DLD1 (cell line): ENCODE results near the gene C1orf21.
"Not testable (repeated sequence)": the region's sequence is repeated elsewhere in the genome, so short reads cannot be mapped to it uniquely, and the experiment has no call there.

ENCODE experiments used
- in situ Hi-C: cut with HindIII; loops from 2 replicates; pipeline ENCODE4 v1.10.0; 2017; ENCODE audit warnings: low sequenced_read_pairs

The C1orf21 gene

GRCh38 chr1:184386312-184387068, at the start of gene C1orf21:
TSS of gene C1orf21 (plus strand) at chr1:184387029. CDS start at chr1:184477510, 90,481 bp downstream.
- in situ Hi-C loops, result no loop called here

GRCh38 chr1:184337865-184338264, 49.0 kb upstream of the C1orf21 start:
- in situ Hi-C loops, result not testable (repeated sequence)

GRCh38 chr1:184340984-184341383, 45.8 kb upstream of the C1orf21 start:
- in situ Hi-C loops, result no loop called here

- in situ Hi-C loops, result no loop called here
Observed at GRCh38 chr1:184350573-184350972, 36.3 kb upstream of the C1orf21 start.

GRCh38 chr1:184351416-184351975, 35.3 kb upstream of the C1orf21 start:
- in situ Hi-C loops, result no loop called here

- in situ Hi-C loops, result no loop called here
Observed at GRCh38 chr1:184352776-184353175, 34.1 kb upstream of the C1orf21 start.

GRCh38 chr1:184354719-184355118, 32.1 kb upstream of the C1orf21 start:
- in situ Hi-C loops, result no loop called here

GRCh38 chr1:184356891-184357290, 29.9 kb upstream of the C1orf21 start:
- in situ Hi-C loops, result no loop called here

- in situ Hi-C loops, result no loop called here
Observed at GRCh38 chr1:184358256-184358655, 28.6 kb upstream of the C1orf21 start.

GRCh38 chr1:184359909-184360308, 26.9 kb upstream of the C1orf21 start:
- in situ Hi-C loops, result no loop called here

GRCh38 chr1:184362876-184363275, 24.0 kb upstream of the C1orf21 start:
- in situ Hi-C loops, result no loop called here

- in situ Hi-C loops, result no loop called here
Observed at GRCh38 chr1:184365699-184366098, 21.1 kb upstream of the C1orf21 start.

GRCh38 chr1:184366997-184367396, 19.8 kb upstream of the C1orf21 start:
- in situ Hi-C loops, result no loop called here

GRCh38 chr1:184367427-184368038, 19.3 kb upstream of the C1orf21 start:
- in situ Hi-C loops, result no loop called here

GRCh38 chr1:184368354-184368753, 18.5 kb upstream of the C1orf21 start:
- in situ Hi-C loops, result no loop called here

- in situ Hi-C loops, result no loop called here
Observed at GRCh38 chr1:184370850-184371249, 16.0 kb upstream of the C1orf21 start.

GRCh38 chr1:184373155-184373554, 13.7 kb upstream of the C1orf21 start:
- in situ Hi-C loops, result no loop called here

GRCh38 chr1:184376369-184376768, 10.5 kb upstream of the C1orf21 start:
- in situ Hi-C loops, result no loop called here

- in situ Hi-C loops, result no loop called here
Observed at GRCh38 chr1:184379111-184379752, 7.6 kb upstream of the C1orf21 start.

GRCh38 chr1:184380468-184380867, 6.4 kb upstream of the C1orf21 start:
- in situ Hi-C loops, result no loop called here

- in situ Hi-C loops, result no loop called here
Observed at GRCh38 chr1:184383772-184384323, 3.0 kb upstream of the C1orf21 start.
